GM19455 (cell line): ENCODE measurements around the gene ARHGEF4.

ENCODE experiments used
- ATAC-seq: cut with Tn5 transposase; IDR thresholded peaks from one replicate; pipeline ENCODE4 v1.9.1; 2021; ENCODE audit not compliant: unreplicated experiment

ARHGEF4 gene

DNA sequence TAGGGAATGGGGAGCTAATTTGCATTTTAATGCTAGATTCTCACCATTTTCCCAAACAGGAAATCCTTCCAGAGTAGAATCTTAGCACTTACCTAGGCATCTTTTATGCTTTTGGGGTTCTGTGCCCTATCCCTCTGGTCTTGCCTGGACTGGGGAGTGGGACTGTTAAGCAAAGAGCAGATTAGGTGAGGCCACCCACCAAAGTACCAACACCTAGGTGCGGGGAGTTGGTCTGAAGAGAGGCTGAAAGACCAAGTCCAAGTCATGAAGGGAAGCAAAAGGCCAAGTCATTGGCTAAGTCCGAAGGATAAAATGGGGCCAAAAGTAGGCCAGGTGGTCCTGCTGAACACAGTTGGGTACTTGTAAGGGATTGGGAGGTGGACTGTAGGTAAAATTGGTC lies 169.8 kb downstream of the ARHGEF4 start:
- ATAC-seq: no peak

DNA sequence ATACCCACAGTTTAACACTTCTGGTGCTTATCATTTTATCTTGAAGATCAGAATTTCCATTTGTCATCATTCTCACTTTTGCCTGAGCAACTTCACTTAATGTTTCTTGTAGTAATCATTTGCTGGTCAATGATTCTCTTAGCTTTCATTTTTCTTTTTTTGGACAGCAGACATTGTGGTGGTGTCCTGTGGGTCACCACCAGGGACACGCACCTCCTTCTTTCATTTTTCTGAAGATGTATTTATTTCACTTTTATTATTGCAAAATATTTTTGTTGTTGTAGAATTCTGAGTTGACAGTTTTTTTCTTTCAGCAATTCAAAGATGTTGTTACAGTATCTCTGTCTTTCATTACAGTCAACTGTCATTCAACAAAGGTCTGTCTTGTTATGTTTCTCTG lies 172.3 kb downstream of the ARHGEF4 start:
- no peak for ATAC-seq

DNA sequence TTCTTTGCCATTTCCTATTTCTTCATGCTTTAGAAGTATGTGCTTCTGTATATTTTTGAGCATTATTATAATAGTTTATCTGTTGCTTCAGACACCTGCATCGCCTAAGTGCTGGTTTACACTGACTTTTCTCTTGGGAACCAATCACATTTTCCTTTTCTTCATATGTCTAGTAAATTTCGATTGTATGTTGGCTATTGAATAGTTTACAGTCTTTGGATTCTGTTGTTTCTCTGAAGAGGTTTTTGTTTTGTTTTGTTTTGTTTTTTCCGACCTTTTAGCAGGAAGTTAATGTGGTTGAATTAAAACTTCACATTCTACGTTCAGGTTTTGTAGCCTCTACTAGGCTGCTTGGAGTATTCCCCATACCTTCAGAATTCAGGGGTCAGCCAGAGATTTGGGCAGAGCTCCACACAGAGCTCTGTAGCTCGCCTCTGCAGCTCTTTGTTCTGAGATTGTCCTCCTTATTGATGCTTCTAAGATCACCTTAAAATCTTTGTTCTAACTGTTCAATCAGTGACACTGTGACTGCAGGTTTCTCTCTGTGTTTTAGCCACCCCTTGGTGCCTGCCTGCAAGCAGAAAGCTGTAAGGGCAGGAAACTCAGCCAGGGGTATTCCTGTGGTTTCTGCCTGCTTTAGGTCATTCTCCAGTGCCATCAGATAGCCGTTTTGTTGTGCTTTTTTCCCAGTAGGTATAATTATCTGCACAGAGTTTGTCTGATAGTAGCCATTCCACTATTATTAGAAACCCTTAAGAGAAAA lies 173.2 kb downstream of the ARHGEF4 start:
- no peak for ATAC-seq

DNA sequence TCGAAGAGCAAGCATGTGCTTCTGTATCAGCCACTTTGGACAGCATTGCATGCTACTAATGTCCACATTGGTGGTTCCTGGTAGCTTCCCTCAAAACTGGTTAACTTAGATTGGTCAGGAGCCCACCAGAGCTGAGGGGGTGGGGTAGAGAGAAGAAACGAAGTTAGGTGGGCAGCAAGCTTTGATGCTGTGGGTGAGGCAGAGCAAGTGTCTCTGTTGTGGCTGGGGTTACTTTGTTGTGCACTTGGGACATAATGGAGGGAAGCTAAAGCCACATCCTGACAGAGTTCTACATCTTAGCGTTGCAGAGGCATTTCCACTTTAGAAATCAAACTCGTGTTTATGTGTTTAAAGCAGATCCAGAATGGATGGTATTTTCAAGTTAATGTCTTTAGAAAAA lies 173.9 kb downstream of the ARHGEF4 start:
- no peak for ATAC-seq

DNA sequence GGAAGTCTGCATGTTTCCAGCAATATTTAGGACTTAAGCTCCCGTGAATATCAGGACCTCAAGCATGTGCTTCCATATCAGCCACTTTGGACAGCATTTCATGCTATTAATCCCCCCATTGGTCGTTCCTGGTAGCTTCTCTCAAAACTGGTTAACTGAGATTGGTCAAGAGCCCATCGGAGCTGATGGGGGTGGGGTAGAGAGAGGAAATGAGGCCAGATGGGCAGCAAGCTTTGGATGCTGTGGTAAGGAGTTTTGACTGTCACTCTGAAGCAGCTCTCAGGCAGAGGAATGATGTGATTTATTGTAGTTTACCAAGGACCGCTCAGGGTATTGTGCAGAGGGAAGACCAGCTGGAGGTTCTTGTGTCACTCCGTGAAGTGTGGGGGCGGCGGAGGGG lies 174.8 kb downstream of the ARHGEF4 start:
- ATAC-seq: no peak

DNA sequence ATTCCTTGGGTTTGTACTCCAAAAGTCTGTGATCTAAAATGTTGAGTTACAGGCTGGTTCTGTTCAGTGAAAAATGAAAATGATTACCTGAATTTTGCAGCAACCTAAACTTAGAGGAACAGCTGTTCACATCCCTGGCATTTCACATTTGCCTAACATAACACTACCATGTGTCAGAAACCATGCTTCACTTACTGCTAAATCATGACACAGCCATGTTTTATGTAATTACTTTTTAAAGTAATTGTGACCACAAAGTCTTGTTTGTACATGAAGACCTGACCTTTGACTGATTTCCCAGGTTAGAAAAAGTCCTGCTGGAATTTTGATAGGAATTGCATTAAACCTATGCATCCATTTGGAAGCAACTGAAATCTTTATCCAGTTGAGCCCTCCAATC lies 177.4 kb downstream of the ARHGEF4 start:
- ATAC-seq: no peak

DNA sequence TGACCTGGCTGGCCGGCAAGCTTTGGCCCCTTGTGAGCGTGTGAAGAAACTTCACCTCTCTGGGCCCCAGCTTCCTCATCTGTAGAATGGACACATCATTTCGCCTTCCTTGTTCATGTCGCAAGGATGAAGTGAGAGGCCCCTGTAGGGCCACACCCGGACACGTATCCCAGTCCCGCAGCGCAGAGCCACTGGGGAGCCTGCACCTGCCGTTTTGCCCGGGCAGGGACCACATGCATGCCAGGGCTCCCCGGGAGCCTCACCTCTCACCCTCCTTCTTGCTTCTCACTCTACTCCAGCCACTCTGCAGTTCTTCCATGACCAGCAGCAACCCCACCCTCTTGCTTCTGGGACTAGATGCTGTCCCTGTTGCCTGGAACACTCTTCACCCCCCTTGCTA lies 179.1 kb downstream of the ARHGEF4 start:
- no peak for ATAC-seq

DNA sequence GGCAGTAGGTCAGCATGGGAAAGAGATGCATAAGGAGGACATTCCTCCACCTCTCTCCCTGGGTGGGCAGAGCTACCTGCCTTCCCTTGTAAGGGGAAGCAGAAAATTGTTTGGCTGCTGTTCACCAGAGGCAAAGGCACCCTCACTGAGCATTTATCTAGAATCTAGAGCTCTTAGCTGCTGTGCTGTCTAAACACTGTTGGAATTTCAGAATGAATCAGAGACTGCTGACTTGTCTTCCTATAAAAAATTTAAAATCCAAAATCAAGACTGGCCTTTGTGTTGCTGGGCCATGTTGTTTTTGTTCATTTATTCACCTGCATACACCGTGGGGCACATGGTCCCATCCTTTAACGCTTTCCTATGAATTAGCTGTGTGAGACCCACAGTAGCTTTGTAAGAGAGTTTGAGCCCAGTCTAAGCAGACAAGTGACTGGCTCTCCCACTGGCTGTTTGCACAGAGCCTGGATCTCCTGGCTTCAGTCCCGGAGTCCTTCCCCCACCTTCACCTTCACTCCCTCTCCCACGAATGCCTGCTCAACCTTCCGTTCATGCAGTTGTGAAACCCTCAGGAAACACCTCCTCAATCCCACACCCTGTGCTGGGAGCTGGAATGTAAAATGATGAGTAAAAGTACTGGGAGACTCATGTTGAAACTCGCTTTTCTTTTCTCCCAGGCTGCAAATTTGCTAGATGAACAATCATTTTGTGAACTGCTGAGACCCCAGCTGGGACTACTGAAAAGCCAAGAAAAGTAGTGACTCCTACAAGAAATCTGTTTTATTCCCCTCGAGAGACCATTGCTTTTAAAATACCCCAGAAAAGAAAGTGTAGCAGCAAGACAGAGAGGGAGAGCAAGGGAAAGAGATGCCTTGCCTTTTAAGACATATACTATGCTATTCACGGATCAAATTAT lies 180.4 kb downstream of the ARHGEF4 start:
- ATAC-seq: no peak

DNA sequence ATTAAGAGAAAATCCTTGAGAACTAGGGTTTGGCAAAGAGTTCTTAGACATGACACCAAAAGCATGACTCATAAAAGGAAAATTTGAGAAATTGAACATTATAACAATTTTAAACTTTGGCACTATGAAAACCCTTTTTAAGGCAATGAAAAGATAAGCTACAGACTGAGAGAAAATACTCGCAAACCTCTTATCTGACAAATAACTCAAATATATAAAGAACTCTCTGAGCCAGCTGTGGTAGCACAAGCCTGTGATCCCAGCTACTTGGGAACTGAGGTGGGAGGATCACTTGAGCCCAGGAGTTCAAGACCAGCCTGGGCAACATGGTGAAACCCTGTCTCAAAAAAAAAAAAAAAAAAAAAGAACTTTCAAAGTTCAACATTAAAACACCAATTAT lies 186.0 kb downstream of the ARHGEF4 start:
- no peak for ATAC-seq

DNA sequence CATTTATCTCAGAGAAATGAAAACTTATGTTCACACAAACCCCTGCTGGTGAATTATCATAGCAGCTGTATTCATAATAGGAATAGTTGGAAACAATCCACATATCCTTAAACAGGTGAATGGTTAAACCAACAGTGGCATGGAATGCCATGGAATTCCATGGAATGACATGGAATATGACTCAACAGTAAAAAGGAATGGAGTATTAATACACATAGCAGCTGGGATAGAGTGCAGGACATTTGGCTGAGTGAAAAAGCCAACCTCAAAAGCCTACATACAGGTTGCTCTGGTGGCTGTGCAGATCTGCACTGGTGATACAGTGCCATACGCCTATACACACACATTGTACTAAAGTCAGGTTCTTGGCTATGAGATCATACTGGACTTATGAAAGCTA lies 187.0 kb downstream of the ARHGEF4 start:
- no peak for ATAC-seq

DNA sequence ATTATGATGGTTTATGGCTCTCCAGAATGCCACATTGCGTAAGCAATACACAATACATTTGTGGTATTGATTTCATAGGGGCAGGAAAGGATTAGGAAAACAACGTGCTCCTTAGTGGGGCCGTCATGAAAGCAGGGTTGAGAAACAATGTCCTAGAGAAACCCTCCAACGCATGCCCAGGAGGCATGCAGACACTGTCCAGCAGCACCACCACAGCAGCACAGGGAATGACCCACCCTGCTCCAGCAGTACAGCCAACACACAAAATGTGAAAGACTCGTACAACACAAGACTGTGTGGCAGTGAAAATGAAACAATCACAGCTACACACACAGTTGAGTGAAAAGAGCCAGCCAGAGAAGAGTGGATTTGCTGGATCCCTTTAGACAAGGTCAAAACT lies 190.2 kb downstream of the ARHGEF4 start:
- ATAC-seq: no peak

DNA sequence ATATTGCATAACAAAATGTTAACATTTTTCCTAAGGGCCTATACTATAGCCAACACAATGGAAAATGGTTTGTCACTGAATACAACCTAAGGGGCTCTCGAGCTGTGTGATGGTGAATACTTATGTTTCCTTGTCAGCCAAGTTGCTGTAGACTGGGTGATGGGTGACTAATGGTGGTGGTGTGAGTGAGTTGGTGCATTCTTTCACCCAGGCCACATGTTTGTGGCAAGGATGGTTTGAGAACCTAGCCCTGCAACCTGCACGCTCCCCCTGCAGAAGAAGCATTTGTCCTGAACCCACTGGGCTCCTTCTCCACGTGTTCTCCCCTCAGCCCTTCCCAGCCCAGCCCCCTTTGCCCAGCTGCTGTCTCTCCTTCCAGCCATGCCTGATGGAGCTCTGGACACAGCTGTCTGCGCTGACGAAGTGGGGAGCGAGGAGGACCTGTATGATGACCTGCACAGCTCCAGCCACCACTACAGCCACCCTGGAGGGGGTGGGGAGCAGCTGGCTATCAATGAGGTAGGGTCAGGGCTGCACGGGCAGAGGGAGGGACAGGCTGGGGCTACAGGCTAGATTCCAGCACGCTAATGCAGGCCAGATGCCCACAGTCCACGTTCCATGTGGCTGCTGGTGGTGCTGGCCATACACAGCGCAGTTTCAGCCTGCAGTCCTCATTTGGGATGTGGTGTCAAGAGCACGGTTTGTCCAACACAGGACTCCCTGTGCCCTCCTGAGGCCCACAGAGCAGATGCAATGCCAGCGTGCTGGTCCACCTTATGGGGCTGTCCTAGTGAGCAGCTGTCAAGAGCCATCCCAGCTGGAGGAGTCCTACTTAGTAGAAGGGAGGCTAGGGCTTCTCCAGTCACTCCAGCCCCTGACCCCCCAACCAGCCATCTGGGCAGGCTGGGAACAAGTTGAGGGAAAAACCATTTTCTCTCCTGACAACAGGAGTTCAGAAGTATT lies 191.1 kb downstream of the ARHGEF4 start:
- ATAC-seq: no peak

DNA sequence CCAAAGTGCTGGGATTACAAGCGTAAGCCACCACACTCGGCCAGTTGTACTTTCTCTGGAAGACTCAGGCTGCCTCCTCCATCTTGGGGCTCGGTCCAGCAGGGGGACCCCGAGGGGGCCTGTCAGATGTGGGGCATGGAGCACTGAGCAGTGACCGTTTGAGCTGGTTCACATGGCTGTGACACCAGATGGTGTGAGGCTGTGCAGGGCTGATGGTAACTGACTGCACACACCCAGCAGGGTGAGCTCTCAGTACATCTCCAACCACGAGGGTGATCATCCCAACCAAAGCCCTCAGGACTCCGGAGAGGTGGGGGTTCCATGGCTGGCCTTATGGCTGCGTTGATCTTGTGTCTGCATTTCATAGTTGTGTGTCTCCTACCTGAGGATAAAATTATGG lies 193.1 kb downstream of the ARHGEF4 start:
- no peak for ATAC-seq

DNA sequence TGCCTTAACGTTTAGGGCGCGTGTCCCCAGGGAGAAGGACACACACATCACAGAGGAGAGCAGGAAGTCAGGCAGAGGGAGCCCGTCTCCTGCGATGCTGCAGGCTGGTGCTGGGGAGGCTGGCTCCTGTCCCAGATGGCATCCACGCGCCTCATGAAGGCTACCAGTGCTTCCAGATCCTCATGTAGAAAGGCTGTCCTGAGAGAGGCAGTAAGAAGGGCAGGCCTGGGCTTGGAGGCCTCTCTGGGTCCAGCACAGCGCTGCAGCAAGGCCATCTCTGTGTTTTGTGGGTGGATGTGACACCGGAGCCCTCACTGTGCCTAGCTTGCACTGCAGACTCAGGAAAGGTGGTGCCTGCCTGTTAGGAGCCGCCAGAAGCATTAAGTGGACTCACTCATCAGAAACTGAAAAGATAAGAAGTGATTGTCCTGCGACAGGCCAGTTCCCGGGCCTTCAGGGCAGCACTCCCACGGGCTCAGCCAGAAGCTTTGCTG lies 193.8 kb downstream of the ARHGEF4 start:
- ATAC-seq: no peak

DNA sequence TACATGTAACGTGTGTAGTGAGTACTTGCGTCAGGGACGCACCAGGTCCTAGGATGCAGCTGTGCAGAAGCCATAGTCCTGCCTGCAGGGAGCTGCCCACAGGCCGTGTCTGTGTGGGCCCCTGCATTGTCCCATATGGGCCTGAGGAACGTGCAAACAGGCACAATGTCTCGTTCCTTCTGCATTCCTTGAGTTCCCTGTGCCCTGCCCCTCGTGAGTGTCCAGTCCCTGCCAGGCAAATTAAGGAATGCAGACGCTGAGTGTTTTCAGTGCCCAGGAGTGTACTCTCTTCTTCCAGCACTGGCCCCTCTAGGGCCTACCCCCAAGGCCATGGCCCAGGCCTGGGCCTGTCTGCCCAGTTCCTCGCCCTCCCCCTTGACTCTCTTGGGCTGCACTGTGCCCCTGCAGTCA lies 194.7 kb downstream of the ARHGEF4 start:
- no peak for ATAC-seq

DNA sequence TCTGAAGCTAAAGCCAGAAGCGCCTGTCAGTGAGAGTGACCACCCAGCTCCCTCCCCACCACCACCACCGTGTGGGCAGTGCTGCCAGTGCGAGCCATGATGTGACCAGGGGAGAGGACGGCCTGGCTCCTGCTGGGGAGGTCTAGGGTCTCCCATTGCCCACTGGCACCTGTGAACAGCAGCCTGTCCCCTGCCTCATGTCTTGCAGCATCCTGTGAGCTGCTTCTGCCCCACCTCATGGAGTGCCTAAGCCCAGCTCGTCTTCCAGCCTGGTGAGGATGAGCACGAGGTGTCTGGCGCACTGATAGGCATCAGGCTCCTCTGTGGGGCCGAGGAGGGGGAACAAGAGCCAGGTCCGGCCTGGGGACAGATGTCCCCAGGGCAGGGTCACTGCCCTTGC lies 195.2 kb downstream of the ARHGEF4 start:
- no peak for ATAC-seq

DNA sequence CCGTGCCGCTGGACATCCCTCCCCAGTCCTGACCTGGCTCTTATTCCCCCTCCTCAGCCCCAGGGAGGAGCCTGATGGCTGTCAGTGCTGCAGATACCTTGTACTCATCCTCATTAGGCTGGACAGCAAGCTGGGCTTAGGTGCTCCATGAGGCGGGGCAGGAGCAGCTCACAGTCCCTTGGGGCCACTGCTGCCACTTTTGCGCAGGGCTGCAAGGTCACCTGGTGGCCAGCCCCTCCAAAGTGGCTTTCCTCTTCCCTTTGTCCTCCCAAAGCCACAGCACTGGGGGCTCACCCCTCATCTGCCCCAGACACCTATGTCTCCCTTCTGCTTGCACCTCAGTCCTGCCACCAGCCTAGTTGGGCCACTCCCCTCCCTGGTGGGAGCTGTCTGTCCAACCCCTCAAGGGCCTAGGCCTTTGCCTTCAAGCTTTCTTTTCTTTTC lies 195.7 kb downstream of the ARHGEF4 start:
- ATAC-seq: no peak

DNA sequence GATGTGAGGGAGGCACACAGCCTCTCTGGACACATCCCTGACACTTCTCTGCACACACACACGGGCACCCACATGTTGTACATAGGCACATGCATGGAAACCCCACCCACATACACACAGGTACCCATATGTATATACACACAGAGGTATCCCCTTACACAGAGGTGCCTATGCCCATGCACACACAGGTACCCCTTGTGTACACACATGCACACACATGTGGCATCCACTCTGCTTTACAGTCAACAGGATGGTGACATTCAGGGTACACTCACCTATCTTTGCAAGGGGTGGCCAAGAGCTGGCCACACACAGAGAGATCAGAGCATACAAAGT lies 197.0 kb downstream of the ARHGEF4 start:
- ATAC-seq: no peak

DNA sequence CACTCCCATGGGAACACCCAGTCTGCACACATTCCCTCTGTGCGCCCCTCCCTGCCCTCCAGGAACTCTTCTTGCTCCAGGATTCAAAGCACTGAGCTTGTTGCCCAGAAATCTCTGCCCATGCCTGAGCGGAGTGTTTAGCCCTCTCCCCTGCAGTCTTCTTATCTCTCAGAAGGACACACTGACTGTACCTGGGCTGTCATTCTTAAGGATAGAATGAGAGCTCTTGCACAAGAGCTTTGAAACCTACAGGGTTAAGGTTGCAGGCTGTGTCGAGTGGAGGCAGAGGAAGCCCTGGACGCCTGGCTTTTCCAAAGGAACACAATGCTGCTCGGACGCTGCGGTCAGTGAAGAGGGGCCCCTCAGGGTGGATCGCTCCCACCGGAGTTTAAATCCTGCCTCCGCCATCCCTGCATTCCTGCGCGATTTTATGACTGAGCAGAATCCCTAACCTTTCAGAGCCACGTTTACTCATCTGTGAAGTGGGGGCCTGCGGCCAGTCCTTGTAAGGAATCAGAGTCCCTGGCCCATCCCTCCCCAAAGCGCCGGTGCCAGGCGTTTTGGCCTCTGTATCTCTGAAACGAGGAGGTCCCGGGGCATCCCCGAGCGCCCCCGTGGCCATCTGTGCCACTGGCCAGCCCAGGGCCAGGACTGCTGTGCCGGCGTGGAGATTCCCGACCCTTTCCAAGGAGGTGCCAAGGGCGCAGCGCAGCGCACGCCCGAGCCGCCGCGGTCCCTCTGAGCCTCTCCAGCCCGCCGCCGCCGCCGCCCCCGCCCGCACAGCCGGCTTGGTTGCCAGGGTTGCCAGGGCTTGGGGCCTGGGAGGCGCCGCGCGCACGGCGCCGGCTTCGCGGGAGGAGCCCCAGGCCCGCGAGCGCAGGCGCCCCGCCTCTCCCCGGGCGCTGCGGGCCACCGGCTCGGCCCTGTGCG lies 197.7 kb downstream of the ARHGEF4 start:
- no peak for ATAC-seq
